ENCODE results near the gene ARMC5.

GRCh38 chr16:31458844-31459686 lies at the start of gene ARMC5:
- TF ChIP-seq POLR2AphosphoS5 (IDR thresholded peaks at IDR 0.05; ENCODE audit: low read depth, low read length) (peak; percentile 53), TAF1 (IDR thresholded peaks at IDR 0.05; ENCODE audit: borderline replicate concordance, insufficient read depth, low read length) (peak; percentile 57), REST (IDR thresholded peaks at IDR 0.05; ENCODE audit: insufficient read depth in 1 of 2, low read depth in 2 of 2, low read length in 2 of 2) (no peak), SIN3A (IDR thresholded peaks at IDR 0.05; ENCODE audit: borderline replicate concordance, insufficient read depth, low read length) (no peak)

Measured in PFSK-1 (cell line).